GM18873 (cell line): ENCODE measurements around the gene PEDS1.
"Not testable (repeated sequence)": the region's sequence is repeated elsewhere in the genome, so short reads cannot be mapped to it uniquely, and the experiment has no call there.

Source experiments
- ATAC-seq: cut with Tn5 transposase; IDR thresholded peaks from one replicate; pipeline ENCODE4 v1.9.1; 2021; ENCODE audit warnings: mild to moderate bottlenecking, moderate library complexity, moderate number of reproducible peaks; ENCODE audit not compliant: unreplicated experiment, low FRiP score

PEDS1 gene

GRCh38 chr20:50115591-50116367, 37.7 kb downstream of the PEDS1 start:
- peak; percentile 73 for ATAC-seq

DNA sequence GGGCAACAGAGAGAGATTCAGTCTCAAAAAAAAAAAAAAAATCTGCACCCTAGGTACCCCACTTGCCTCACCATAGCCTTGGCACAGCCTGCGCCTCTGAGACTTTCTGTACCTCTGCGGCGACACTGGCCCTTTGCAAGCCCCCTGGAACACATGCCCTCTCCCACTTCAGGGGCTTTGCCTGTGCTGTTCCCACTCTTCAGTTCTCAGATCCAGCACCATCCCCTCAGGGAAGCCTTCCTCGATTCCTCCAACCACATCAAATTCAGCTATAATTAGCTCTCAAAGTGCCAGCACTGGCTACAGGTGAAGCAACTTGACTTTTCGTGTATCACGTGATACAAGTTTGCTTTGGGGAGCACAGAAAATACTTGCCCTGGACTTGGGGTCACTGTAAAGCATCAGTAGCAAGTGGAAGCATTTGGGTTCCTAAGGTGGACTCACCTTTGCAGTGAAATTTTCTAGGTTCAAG, 38.4 kb downstream of the PEDS1 start:
- ATAC-seq = no peak

DNA sequence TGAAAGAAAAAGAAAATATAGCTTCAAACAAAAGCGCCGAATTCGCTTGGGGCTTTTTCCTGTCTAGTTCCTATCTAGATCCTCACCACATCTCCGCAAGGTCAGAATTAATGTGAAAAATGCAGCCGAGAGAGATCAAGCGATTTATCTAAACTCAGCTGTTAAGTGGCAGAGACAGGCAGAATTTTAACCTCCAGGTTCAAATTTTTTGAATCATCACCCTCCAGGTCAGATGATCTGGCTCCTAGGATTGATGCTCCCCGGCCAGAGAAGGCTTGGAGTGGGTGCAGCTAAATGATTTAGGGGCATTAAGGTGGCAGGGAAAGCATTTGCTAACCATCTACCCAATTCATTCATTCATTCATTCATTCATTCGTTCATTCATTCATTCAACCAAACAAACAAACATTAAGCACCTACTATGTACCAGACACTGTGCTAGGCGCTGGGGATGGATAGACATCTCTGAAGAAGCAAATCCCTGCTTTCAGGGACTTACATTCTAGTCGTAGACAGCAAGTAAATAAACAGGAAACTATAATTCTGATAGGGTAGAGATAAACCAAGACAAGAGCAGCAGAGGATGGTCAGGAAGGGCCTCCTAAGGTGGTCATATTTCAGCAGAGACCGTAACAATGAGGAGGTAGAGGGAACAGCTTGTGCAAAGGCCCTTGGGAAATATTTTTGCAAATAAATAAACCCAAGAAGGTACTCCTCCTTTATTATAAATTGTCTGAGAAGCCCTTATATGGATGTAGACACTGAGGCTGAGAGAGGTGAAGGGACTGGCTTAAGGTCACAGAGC, 39.9 kb downstream of the PEDS1 start:
- ATAC-seq = no peak

GRCh38 chr20:50112512-50113419, 40.8 kb downstream of the PEDS1 start, which contains the start of gene UBE2V1:
UBE2V1 (minus strand) TSS chr20:50113150; CDS start chr20:50113128, 22 bp downstream.
- ATAC-seq = no peak

DNA sequence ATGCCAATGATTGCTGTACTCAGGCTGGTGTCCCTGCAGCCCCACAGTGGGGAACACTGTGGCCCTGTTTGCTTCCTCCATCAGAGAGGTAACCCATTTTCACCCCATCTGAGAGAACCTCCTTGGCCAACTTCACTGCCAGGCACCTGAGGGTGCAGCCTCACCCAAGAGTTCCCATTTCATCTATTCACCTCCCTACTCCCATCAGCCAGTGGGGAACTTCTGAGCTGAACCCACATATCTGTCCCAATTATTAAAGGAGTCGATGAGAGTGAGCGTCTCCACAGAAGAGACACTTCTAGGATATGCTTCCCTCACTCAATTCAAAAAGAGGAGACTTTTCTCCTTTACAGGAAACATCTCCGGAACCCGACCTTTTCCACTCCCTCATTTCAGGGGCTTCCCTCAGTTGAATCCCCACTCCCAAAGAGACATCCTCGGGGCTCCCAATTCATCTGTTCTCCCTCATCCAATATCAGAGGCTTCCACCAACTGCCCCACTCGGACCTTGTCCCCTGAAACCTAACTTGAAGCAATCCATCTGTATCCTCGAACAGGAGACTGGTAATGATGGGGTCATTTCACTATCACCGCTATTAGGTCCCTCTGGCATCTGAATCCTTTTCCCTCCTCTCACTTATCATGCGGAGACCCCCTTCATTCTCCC, 41.6 kb downstream of the PEDS1 start:
- no peak for ATAC-seq

DNA sequence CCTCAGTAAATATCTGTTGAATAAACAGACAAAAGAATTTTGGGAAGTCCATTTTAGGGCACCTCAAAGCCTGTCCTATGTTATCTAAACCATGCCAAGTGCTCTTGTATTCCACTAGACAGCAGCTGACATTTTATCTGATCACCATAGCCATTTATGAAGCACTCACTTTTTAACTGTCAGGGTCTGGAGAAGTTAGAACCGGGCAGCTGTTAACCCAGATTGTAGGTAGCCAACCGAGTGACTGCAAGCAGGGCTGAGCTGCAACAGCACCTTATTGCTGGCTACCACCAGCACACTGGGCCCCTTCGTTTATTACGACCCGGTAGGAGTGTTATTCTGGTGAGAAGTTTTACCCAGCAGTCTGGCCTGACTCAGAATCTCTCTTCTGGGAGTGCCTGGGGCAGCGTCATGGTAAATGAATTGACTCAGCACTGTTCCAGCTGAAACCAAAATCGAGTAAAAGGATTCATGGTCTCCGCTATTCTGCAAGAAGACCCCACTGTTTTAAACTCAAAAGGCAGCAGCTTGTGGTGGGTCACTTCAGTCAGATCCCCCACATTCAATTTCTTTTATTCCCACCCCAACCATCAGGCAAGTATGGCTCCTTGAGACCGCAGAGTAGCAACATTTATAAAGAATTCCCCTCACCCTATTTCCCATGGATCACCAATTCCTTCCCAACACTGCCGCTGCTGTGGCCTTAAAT, 42.2 kb downstream of the PEDS1 start:
- no peak for ATAC-seq

GRCh38 chr20:50110141-50111047, 43.1 kb downstream of the PEDS1 start:
- no peak for ATAC-seq

DNA sequence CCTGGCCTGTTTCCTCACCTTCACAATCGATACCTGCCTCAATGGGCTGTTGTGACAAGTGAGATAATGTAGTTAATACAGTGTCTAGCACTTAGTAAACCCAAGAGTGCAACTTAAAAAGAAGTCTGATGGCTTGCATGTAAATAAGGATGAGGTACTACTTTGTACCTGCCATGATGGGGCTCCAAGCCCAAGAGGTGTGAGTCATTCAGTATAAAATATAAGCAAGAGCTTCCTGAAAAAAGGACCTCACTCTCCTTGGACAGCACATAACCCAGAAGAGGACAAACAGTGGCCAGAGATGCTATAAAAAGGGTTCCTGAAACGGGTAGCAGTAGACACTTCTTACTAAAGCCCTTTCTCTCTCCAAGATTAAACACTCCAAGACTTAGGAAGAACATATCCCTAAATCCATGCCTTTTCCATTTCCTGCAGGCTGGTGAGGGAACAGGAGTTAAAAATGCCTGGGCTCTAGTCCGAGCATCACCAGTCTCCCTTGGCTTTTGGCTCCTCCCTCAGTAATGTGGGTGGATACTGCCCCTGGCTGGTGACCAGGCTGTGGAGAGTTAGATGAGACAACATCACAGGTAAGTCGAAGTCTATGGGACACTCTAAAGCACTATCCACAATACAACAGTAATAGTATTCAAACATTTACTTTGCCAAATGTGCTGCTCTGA, 44.8 kb downstream of the PEDS1 start:
- ATAC-seq = no peak

DNA sequence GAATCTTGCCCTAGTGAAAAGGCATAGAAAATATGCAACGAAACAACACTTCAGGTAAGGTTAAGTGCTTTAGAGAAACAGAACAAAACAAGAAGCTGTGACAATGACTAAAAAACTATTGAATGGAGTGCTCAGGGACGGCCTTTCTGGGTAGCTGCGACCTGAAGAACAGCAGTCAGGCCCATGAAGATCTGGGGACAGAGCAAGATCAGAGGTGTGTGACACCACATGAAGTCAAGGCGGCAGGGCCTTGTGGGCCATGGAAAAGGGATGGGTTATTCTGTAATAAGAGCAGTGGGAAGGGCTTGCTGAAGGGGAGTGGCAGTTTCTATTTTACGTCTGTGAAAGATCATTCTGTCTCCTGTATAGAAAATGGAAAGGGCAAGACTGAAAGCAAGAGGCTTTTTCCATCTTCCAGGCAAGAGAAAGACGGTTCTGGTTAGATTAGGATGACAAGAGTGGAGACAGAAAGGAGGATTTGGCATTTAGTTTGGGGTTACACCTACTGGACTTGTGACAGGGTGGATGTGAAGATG, 45.7 kb downstream of the PEDS1 start:
- no peak for ATAC-seq

GRCh38 chr20:50107086-50107660, 46.4 kb downstream of the PEDS1 start:
- ATAC-seq = no peak

- not testable (repeated sequence) for ATAC-seq
Observed at GRCh38 chr20:50106669-50107068, 46.9 kb downstream of the PEDS1 start.
